ENCODE measurements around the gene CRIP1. TPM values are rescaled to one million over a fixed set of nuclear protein-coding genes. Genes with fewer than 3 reads are reported as not detected.

Gene CRIP1
- total RNA-seq, 2 experiments from 2014 or later = 93.9 to 95.7 TPM

- Mint-ChIP-seq H3K36me3 (ENCODE audit: low read depth) (no peaks in the 10 kb centered on the region), H3K4me3 (peak overlapping the region; percentile 77), H3K27me3 (no peaks in the 10 kb centered on the region), H3K4me1 (ENCODE audit: low read depth) (peaks cover 20% of the 10 kb centered on the region), H3K27ac (peak overlapping the region; percentile 90), H3K9me3 (no peaks in the 10 kb centered on the region)
- ATAC-seq (peak; percentile 38), DNase-seq (peak; percentile 94)
- TF ChIP-seq CTCF (IDR thresholded peaks at IDR 0.05) = no peak
- intact Hi-C loops (cut with micrococcal nuclease) = no loop called here
- POLR2A ChIA-PET = interaction anchor here (0.7 to 3.3 kb wide), 5 partner anchors 10 to 116 kb away, joined by 3 to 24 read pairs (median 3); no protein-coding TSS in a partner anchor
- CTCF ChIA-PET = interaction anchor here (0.7 to 4.3 kb wide), 6 partner anchors 9 to 121 kb away, joined by 3 to 80 read pairs (median 4); no protein-coding TSS in a partner anchor
Observed at GRCh38 chr14:105491366-105491973, 4.8 kb downstream of the CRIP1 start.

GRCh38 chr14:105492031-105492970 is 5.6 kb downstream of the CRIP1 start:
- Mint-ChIP-seq H3K9me3 (no peaks in the 10 kb centered on the region), H3K36me3 (ENCODE audit: low read depth) (no peaks in the 10 kb centered on the region), H3K4me3 (peak overlapping the region; percentile 77), H3K27ac (peak overlapping the region; percentile 85), H3K27me3 (no peaks in the 10 kb centered on the region), H3K4me1 (ENCODE audit: low read depth) (peaks cover 17% of the 10 kb centered on the region)
- DNase-seq (no peak), ATAC-seq (no peak)
- intact Hi-C loops (cut with micrococcal nuclease) = no loop called here
- no peak for TF ChIP-seq CTCF (IDR thresholded peaks at IDR 0.05)
- ChIA-PET CTCF (interaction anchor here (0.7 to 4.3 kb wide), 7 partner anchors 8 to 121 kb away, joined by 3 to 80 read pairs (median 3); no protein-coding TSS in a partner anchor), POLR2A (interaction anchor here (0.7 to 3.3 kb wide), 7 partner anchors 9 to 117 kb away, joined by 3 to 24 read pairs (median 3); no protein-coding TSS in a partner anchor)

- Mint-ChIP-seq H3K4me1 (ENCODE audit: low read depth) (peaks cover 14% of the 10 kb centered on the region), H3K27me3 (no peaks in the 10 kb centered on the region), H3K9me3 (no peaks in the 10 kb centered on the region), H3K27ac (no peak overlapping the region), H3K4me3 (no peak overlapping the region), H3K36me3 (ENCODE audit: low read depth) (no peaks in the 10 kb centered on the region)
- intact Hi-C loops (cut with micrococcal nuclease) = no loop called here
- ATAC-seq (no peak), DNase-seq (no peak)
- CTCF ChIA-PET = interaction anchor here (1.1 to 4.3 kb wide), 4 partner anchors 12 to 122 kb away, joined by 3 to 80 read pairs (median 6); no protein-coding TSS in a partner anchor
- TF ChIP-seq CTCF (IDR thresholded peaks at IDR 0.05) = no peak
- POLR2A ChIA-PET = interaction anchor here (0.7 kb wide), 1 partner anchor 18 kb away, joined by 4 read pairs; no protein-coding TSS in a partner anchor
Observed at GRCh38 chr14:105492971-105493871, 6.5 kb downstream of the CRIP1 start.

- intact Hi-C loops (cut with micrococcal nuclease) = no loop called here
- DNase-seq = no peak
- Mint-ChIP-seq H3K36me3 (ENCODE audit: low read depth) (no peaks in the 10 kb centered on the region), H3K4me1 (ENCODE audit: low read depth) (peaks cover 10% of the 10 kb centered on the region), H3K9me3 (no peaks in the 10 kb centered on the region), H3K27ac (no peak overlapping the region), H3K4me3 (no peak overlapping the region), H3K27me3 (no peaks in the 10 kb centered on the region)
- ChIA-PET CTCF (interaction anchor here (1.6 kb wide), 1 partner anchor 14 kb away, joined by 4 read pairs; no protein-coding TSS in a partner anchor), POLR2A (interaction anchor here (1.2 kb wide), 1 partner anchor 35 kb away, joined by 3 read pairs; no protein-coding TSS in a partner anchor)
- TF ChIP-seq CTCF (IDR thresholded peaks at IDR 0.05) = no peak
- no peak for ATAC-seq
Observed at GRCh38 chr14:105493921-105494605, 7.4 kb downstream of the CRIP1 start.
